Adipocyte (in vitro differentiated cells): ENCODE data around the gene NPHS1.

Source experiments
- DNase-seq: peaks from one replicate; pipeline ENCODE4 v3.0.0-alpha.2; 2015; ENCODE audit warnings: low read depth
- H3K27me3 ChIP-seq: replicated peaks from 2 replicates; pipeline ENCODE4 v1.7.0; 2013; ENCODE audit warnings: mild to moderate bottlenecking, low read length, moderate library complexity; ENCODE audit not compliant: control insufficient read depth, insufficient read depth
- H3K36me3 ChIP-seq: 2 replicates; pipeline ENCODE4 v1.7.0; 2013; ENCODE audit warnings: low read length, mild to moderate bottlenecking, moderate library complexity; ENCODE audit not compliant: control insufficient read depth, insufficient read depth, severe bottlenecking
- H3K4me1 ChIP-seq: 2 replicates; pipeline ENCODE4 v1.7.0; 2013; ENCODE audit warnings: mild to moderate bottlenecking, low read length, moderate library complexity; ENCODE audit not compliant: control insufficient read depth, insufficient read depth
- H3K4me3 ChIP-seq: 2 replicates; pipeline ENCODE4 v1.7.0; 2013; ENCODE audit warnings: mild to moderate bottlenecking, low read length, moderate library complexity
- H3K9ac ChIP-seq: 2 replicates; pipeline ENCODE4 v1.7.0; 2013; ENCODE audit warnings: mild to moderate bottlenecking, low read length, moderate library complexity
- H3K9me3 ChIP-seq: 2 replicates; pipeline ENCODE4 v1.7.0; 2013; ENCODE audit warnings: mild to moderate bottlenecking, low read length, moderate library complexity; ENCODE audit not compliant: control insufficient read depth

Gene NPHS1

GRCh38 chr19:35790981-35791813 lies 61.1 kb downstream of the NPHS1 start:
- Histone ChIP-seq H3K4me1 (peaks cover 8% of the 10 kb centered on the region), H3K27me3 (peaks cover under 1% of the 10 kb centered on the region), H3K4me3 (no peak overlapping the region), H3K9ac (no peak overlapping the region), H3K36me3 (no peaks in the 10 kb centered on the region), H3K9me3 (no peaks in the 10 kb centered on the region)
- no peak for DNase-seq

GRCh38 chr19:35789978-35790944 lies 62.0 kb downstream of the NPHS1 start:
- H3K9me3 ChIP-seq: no peaks in the 10 kb centered on the region
- H3K36me3 ChIP-seq: no peaks in the 10 kb centered on the region
- H3K9ac ChIP-seq: no peak overlapping the region
- no peak for DNase-seq
- no peak overlapping the region for H3K4me3 ChIP-seq
- H3K4me1 ChIP-seq: peaks cover 8% of the 10 kb centered on the region
- no peaks in the 10 kb centered on the region for H3K27me3 ChIP-seq

GRCh38 chr19:35789195-35789977 lies 62.9 kb downstream of the NPHS1 start:
- Histone ChIP-seq H3K27me3 (no peaks in the 10 kb centered on the region), H3K4me3 (no peak overlapping the region), H3K4me1 (peaks cover 8% of the 10 kb centered on the region), H3K9me3 (no peaks in the 10 kb centered on the region), H3K9ac (no peak overlapping the region), H3K36me3 (no peaks in the 10 kb centered on the region)
- no peak for DNase-seq

- no peaks in the 10 kb centered on the region for H3K9me3 ChIP-seq
- no peak overlapping the region for H3K4me3 ChIP-seq
- H3K4me1 ChIP-seq: peaks cover 4% of the 10 kb centered on the region
- DNase-seq: no peak
- H3K36me3 ChIP-seq: no peaks in the 10 kb centered on the region
- H3K27me3 ChIP-seq: no peaks in the 10 kb centered on the region
- no peak overlapping the region for H3K9ac ChIP-seq
Measured at GRCh38 chr19:35788205-35788960, 63.9 kb downstream of the NPHS1 start.

GRCh38 chr19:35787227-35787799 lies 65.0 kb downstream of the NPHS1 start:
- H3K27me3 ChIP-seq: no peaks in the 10 kb centered on the region
- DNase-seq: no peak

GRCh38 chr19:35786299-35787160 lies 65.8 kb downstream of the NPHS1 start:
- no peak overlapping the region for H3K9ac ChIP-seq
- no peak for DNase-seq
- H3K4me1 ChIP-seq: no peaks in the 10 kb centered on the region
- H3K9me3 ChIP-seq: no peaks in the 10 kb centered on the region
- no peaks in the 10 kb centered on the region for H3K27me3 ChIP-seq
- H3K4me3 ChIP-seq: no peak overlapping the region
- no peaks in the 10 kb centered on the region for H3K36me3 ChIP-seq

More at GRCh38 chr19:35787227-35787799, 65.0 kb downstream of the NPHS1 start:
- no peak overlapping the region for H3K9ac ChIP-seq
- H3K9me3 ChIP-seq: no peaks in the 10 kb centered on the region
- H3K4me1 ChIP-seq: no peaks in the 10 kb centered on the region
- H3K4me3 ChIP-seq: no peak overlapping the region
- no peaks in the 10 kb centered on the region for H3K36me3 ChIP-seq

GRCh38 chr19:35785339-35785627 lies 67.0 kb downstream of the NPHS1 start:
- no peaks in the 10 kb centered on the region for H3K9me3 ChIP-seq
- H3K4me3 ChIP-seq: no peak overlapping the region
- no peak overlapping the region for H3K9ac ChIP-seq
- no peak for DNase-seq
- no peaks in the 10 kb centered on the region for H3K4me1 ChIP-seq
- no peaks in the 10 kb centered on the region for H3K27me3 ChIP-seq
- no peaks in the 10 kb centered on the region for H3K36me3 ChIP-seq

GRCh38 chr19:35784503-35785338 lies 67.6 kb downstream of the NPHS1 start:
- no peak for DNase-seq
- no peaks in the 10 kb centered on the region for H3K36me3 ChIP-seq
- H3K27me3 ChIP-seq: no peaks in the 10 kb centered on the region
- H3K9ac ChIP-seq: no peak overlapping the region
- no peaks in the 10 kb centered on the region for H3K9me3 ChIP-seq
- H3K4me3 ChIP-seq: no peak overlapping the region
- no peaks in the 10 kb centered on the region for H3K4me1 ChIP-seq
